H1 (cell line): ENCODE results near the gene CASS4. TPM values are rescaled to one million over a fixed set of nuclear protein-coding genes. Genes with fewer than 3 reads are reported as not detected.

Source experiments
- CTCF ChIA-PET: fragments of 300-600 bp; sonication (Branson Sonifier 250); formaldehyde crosslinking; loops from one replicate; lab custom pipeline; 2021; ENCODE audit not compliant: partially characterized antibody; lab: Charles Lee
- POLR2A ChIA-PET: fragments of 300-600 bp; sonication (Branson Sonifier 250); formaldehyde crosslinking; loops from one replicate; lab custom pipeline; 2021; ENCODE audit warnings: inconsistent platforms; ENCODE audit not compliant: partially characterized antibody; lab: Charles Lee
- DNase-seq, 2 experiments: peaks; one replicate each; pipeline versions ENCODE4 v3.0.0 to v3.0.0-alpha.2; 2010 to 2022; ENCODE audit warnings: low spot score in 2 of 2, low read depth in 1 of 2, mixed read lengths in 1 of 2
- FAIRE-seq: peaks from 2 replicates; lab custom pipeline; 2011; peaks lifted over from hg19 to GRCh38; lab: Jason Lieb, UNC
- H2AFZ ChIP-seq: 2 replicates; pipeline ENCODE4 v1.8.1; 2012; ENCODE audit warnings: low read length, inconsistent platforms
- H2AK5ac ChIP-seq: 2 replicates; pipeline ENCODE4 v1.6.1; 2013; ENCODE audit warnings: low read depth, low read length
- H2BK120ac ChIP-seq: replicated peaks from 2 replicates; pipeline ENCODE3; 2013; ENCODE audit warnings: low read depth, low read length, inconsistent platforms
- H2BK12ac ChIP-seq: 2 replicates; pipeline ENCODE4 v1.6.1; 2013; ENCODE audit warnings: low read depth, low read length
- H2BK15ac ChIP-seq: 2 replicates; pipeline ENCODE4 v1.6.1; 2013; ENCODE audit warnings: low read length
- H2BK20ac ChIP-seq: 2 replicates; pipeline ENCODE4 v1.6.1; 2013; ENCODE audit warnings: low read length
- H2BK5ac ChIP-seq: 2 replicates; pipeline ENCODE4 v1.6.1; 2013; ENCODE audit warnings: low read depth, low read length
- H3K14ac ChIP-seq: 2 replicates; pipeline ENCODE4 v1.6.1; 2013; ENCODE audit warnings: inconsistent platforms; ENCODE audit not compliant: insufficient read length
- H3K18ac ChIP-seq: 2 replicates; pipeline ENCODE4 v1.6.1; 2013; ENCODE audit warnings: low read length; ENCODE audit errors: extremely low read depth
- H3K23ac ChIP-seq: 2 replicates; pipeline ENCODE4 v1.6.1; 2013; ENCODE audit warnings: inconsistent platforms; ENCODE audit not compliant: insufficient read length
- H3K23me2 ChIP-seq: 2 replicates; pipeline ENCODE4 v1.6.1; 2013; ENCODE audit warnings: low read depth, low read length
- H3K27ac ChIP-seq: 2 replicates; pipeline ENCODE4 v1.6.1; 2011; ENCODE audit warnings: low read depth, low read length, inconsistent platforms
- H3K27me3 ChIP-seq, 4 experiments: replicated peaks in 1 of 4; 1 replicate in 1 of 4; 2 replicates in 3 of 4; pipeline versions ENCODE4 v1.6.1 to v1.8.1; 2011 to 2013; ENCODE audit warnings: low read length in 3 of 4, mild to moderate bottlenecking in 3 of 4, inconsistent platforms in 2 of 4, mixed read lengths in 2 of 4, moderate library complexity in 1 of 4; ENCODE audit not compliant: control insufficient read depth in 3 of 4, insufficient read depth in 3 of 4; ENCODE audit errors: extremely low read depth in 1 of 4
- H3K36me3 ChIP-seq, 4 experiments: 2 replicates each; pipeline versions ENCODE4 v1.6.1 to v1.8.1; 2011 to 2013; ENCODE audit warnings: mild to moderate bottlenecking in 4 of 4, low read length in 3 of 4, moderate library complexity in 2 of 4, control low read depth in 1 of 4, inconsistent platforms in 1 of 4; ENCODE audit not compliant: insufficient read depth in 4 of 4, control insufficient read depth in 2 of 4
- H3K4ac ChIP-seq: replicated peaks from 2 replicates; pipeline ENCODE3; 2013; ENCODE audit warnings: low read length, low read depth, mixed read lengths, inconsistent platforms; ENCODE audit not compliant: insufficient read length
- H3K4me1 ChIP-seq, 4 experiments: replicated peaks in 1 of 4; 1 replicate in 1 of 4; 2 replicates in 3 of 4; pipeline versions ENCODE4 v1.6.1 to v1.8.1; 2011 to 2013; ENCODE audit warnings: low read length in 3 of 4, inconsistent platforms in 2 of 4, mixed read lengths in 1 of 4; ENCODE audit not compliant: insufficient read depth in 4 of 4, control insufficient read depth in 3 of 4
- H3K4me2 ChIP-seq, 2 experiments: 2 replicates each; pipeline versions ENCODE4 v1.6.1 to v1.8.1; 2011 to 2013; ENCODE audit warnings: low read depth in 2 of 2, low read length in 2 of 2, control low read depth in 1 of 2, inconsistent platforms in 1 of 2, mild to moderate bottlenecking in 1 of 2; ENCODE audit not compliant: insufficient read depth in 1 of 2
- H3K4me3 ChIP-seq, 4 experiments: fragments of 200-600, 300-600 bp in 1 of 4; sonication (generic), shearing (Covaris generic), sonication (Bioruptor Twin) in 1 of 4; 2 replicates each; pipeline versions ENCODE4 v1.5.1 to v1.8.1; 2011 to 2016; ENCODE audit warnings: low read length in 4 of 4, low read depth in 3 of 4, control low read depth in 2 of 4, inconsistent platforms in 2 of 4, mild to moderate bottlenecking in 2 of 4, mixed read lengths in 1 of 4, moderate library complexity in 1 of 4; ENCODE audit not compliant: insufficient read depth in 2 of 4; ENCODE audit errors: extremely low read depth in 1 of 4
- H3K56ac ChIP-seq: replicated peaks from 2 replicates; pipeline ENCODE3; 2013; ENCODE audit warnings: low read depth, mild to moderate bottlenecking, mixed read lengths, low read length, inconsistent platforms; ENCODE audit not compliant: insufficient read length
- H3K79me1 ChIP-seq: 2 replicates; pipeline ENCODE4 v1.6.1; 2013; ENCODE audit warnings: low read depth, low read length, control low read depth
- H3K79me2 ChIP-seq, 2 experiments: 2 replicates each; pipeline versions ENCODE4 v1.6.1 to v1.8.1; 2012 to 2013; ENCODE audit warnings: low read length in 2 of 2, mild to moderate bottlenecking in 2 of 2, inconsistent platforms in 1 of 2; ENCODE audit not compliant: insufficient read depth in 2 of 2, control insufficient read depth in 1 of 2
- H3K9ac ChIP-seq, 4 experiments: replicated peaks in 1 of 4; 1 replicate in 1 of 4; 2 replicates in 3 of 4; pipeline versions ENCODE4 v1.6.1 to v1.8.1; 2011 to 2013; ENCODE audit warnings: low read depth in 3 of 4, low read length in 3 of 4, control low read depth in 2 of 4, mild to moderate bottlenecking in 2 of 4, moderate library complexity in 2 of 4, inconsistent platforms in 1 of 4; ENCODE audit errors: extremely low read depth in 1 of 4
- H3K9me3 ChIP-seq, 2 experiments: 2 replicates each; pipeline versions ENCODE4 v1.6.1 to v1.8.1; 2012 to 2013; ENCODE audit warnings: mild to moderate bottlenecking in 2 of 2, moderate library complexity in 2 of 2, control low read depth in 1 of 2, inconsistent platforms in 1 of 2, low read depth in 1 of 2, low read length in 1 of 2, mixed read lengths in 1 of 2; ENCODE audit not compliant: insufficient read depth in 2 of 2
- H4K20me1 ChIP-seq, 2 experiments: replicated peaks in 1 of 2; 2 replicates each; pipeline versions ENCODE3 to v1.8.1; 2011 to 2013; ENCODE audit warnings: inconsistent platforms in 2 of 2, low read length in 2 of 2, mild to moderate bottlenecking in 1 of 2; ENCODE audit not compliant: insufficient read depth in 2 of 2, control insufficient read depth in 1 of 2
- H4K5ac ChIP-seq: 2 replicates; pipeline ENCODE4 v1.6.1; 2013; ENCODE audit warnings: low read length, low read depth, mixed read lengths, inconsistent platforms; ENCODE audit not compliant: insufficient read length
- H4K8ac ChIP-seq: 2 replicates; pipeline ENCODE4 v1.8.0; 2013; ENCODE audit warnings: mild to moderate bottlenecking, moderate library complexity, low read length, inconsistent platforms; ENCODE audit not compliant: insufficient read depth; ENCODE audit errors: extremely low read depth
- H4K91ac ChIP-seq: replicated peaks from 2 replicates; pipeline ENCODE3; 2013; ENCODE audit warnings: low read length, mixed read lengths, inconsistent platforms; ENCODE audit not compliant: insufficient read length
- ASH2L ChIP-seq: fragments of 200-600, 300-600 bp; sonication (generic); IDR thresholded peaks from one replicate; pipeline ENCODE4 v1.7.1; 2017; ENCODE audit warnings: low read length
- BRCA1 ChIP-seq: IDR thresholded peaks from 2 replicates; pipeline ENCODE4 v1.6.1; 2012; ENCODE audit warnings: low read depth, low read length, improper control_type of control experiment
- CHD2 ChIP-seq: IDR thresholded peaks from 2 replicates; pipeline ENCODE4 v1.6.1; 2012; ENCODE audit warnings: low read length, improper control_type of control experiment
- EP300 ChIP-seq, 2 experiments: IDR thresholded peaks; 1 replicate in 1 of 2; 2 replicates in 1 of 2; pipeline ENCODE4 v1.6.1; 2011 to 2012; ENCODE audit warnings: low read depth in 2 of 2, low read length in 2 of 2, mild to moderate bottlenecking in 2 of 2, borderline replicate concordance in 1 of 2, inconsistent platforms in 1 of 2, moderate library complexity in 1 of 2
- FOSL1 ChIP-seq: IDR thresholded peaks from 2 replicates; pipeline ENCODE4 v1.6.1; 2011; ENCODE audit warnings: mild to moderate bottlenecking, low read depth, low read length, moderate library complexity; ENCODE audit not compliant: insufficient read depth
- KDM4A ChIP-seq: IDR thresholded peaks from one replicate; pipeline ENCODE4 v1.7.1; 2012; ENCODE audit warnings: low read depth, mild to moderate bottlenecking, moderate library complexity, low read length, inconsistent platforms; ENCODE audit not compliant: severe bottlenecking
- NANOG ChIP-seq: IDR thresholded peaks from 2 replicates; pipeline ENCODE4 v1.6.1; 2011; ENCODE audit warnings: low read length, low read depth, mild to moderate bottlenecking, inconsistent platforms; ENCODE audit not compliant: insufficient read depth, poor library complexity, severe bottlenecking
- NRF1 ChIP-seq: IDR thresholded peaks from 2 replicates; pipeline ENCODE4 v1.6.1; 2011; ENCODE audit warnings: mild to moderate bottlenecking, low read depth, low read length, improper control_type of control experiment
- POLR2A ChIP-seq, 2 experiments: IDR thresholded peaks; 1 replicate in 1 of 2; 2 replicates in 1 of 2; pipeline ENCODE4 v1.6.1; 2011; ENCODE audit warnings: low read depth in 2 of 2, low read length in 2 of 2, mild to moderate bottlenecking in 2 of 2; ENCODE audit errors: control extremely low read depth in 1 of 2
- POU5F1 ChIP-seq: IDR thresholded peaks from 2 replicates; pipeline ENCODE4 v1.6.1; 2011; ENCODE audit warnings: low read depth, mild to moderate bottlenecking, low read length, moderate library complexity
- RBBP5 ChIP-seq: IDR thresholded peaks from 2 replicates; pipeline ENCODE4 v1.7.1; 2012; ENCODE audit warnings: low read depth, mild to moderate bottlenecking, inconsistent platforms, low read length, moderate library complexity, borderline replicate concordance
- RFX5 ChIP-seq: IDR thresholded peaks from 2 replicates; pipeline ENCODE4 v1.6.1; 2011; ENCODE audit warnings: low read depth, low read length, improper control_type of control experiment, borderline replicate concordance
- RNF2 ChIP-seq: fragments of 200-900, 300-1000 bp; sonication (generic); IDR thresholded peaks from 2 replicates; pipeline ENCODE4 v1.7.1; 2016; ENCODE audit warnings: borderline replicate concordance, low read depth, mild to moderate bottlenecking, antibody characterized with exemption, low read length; ENCODE audit not compliant: poor library complexity, severe bottlenecking; ENCODE audit errors: missing control alignments
- SIRT6 ChIP-seq: IDR thresholded peaks from one replicate; pipeline ENCODE4 v1.7.1; 2012; ENCODE audit warnings: low read length, inconsistent platforms
- TAF7 ChIP-seq: optimal IDR thresholded peaks from 2 replicates; pipeline ENCODE3; 2011; ENCODE audit warnings: low read depth, mild to moderate bottlenecking, inconsistent platforms, low read length, moderate library complexity, borderline replicate concordance
- WGBS, 2 experiments: shearing (Covaris generic) in 1 of 2; methylation state at CpG; one replicate each; pipeline versions ENCODE4 v1.1.6 to v1.1.7; 2013 to 2015; ENCODE audit warnings: low lambda C conversion rate in 2 of 2, mixed read lengths in 2 of 2, inconsistent platforms in 1 of 2, low coverage in 1 of 2, missing lambda C conversion rate in 1 of 2; ENCODE audit not compliant: insufficient replicate concordance in 2 of 2, insufficient coverage in 1 of 2, insufficient read length in 1 of 2; ENCODE audit errors: extremely low coverage in 1 of 2, missing lambda C conversion rate in 1 of 2; 5-methylcytosine and 5-hydroxymethylcytosine counted together
- polyA plus RNA-seq, 7 experiments: library from polyadenylated mRNA; depleted of rRNA in 3 of 7; stranded (reverse) in 5 of 7; unstranded in 2 of 7; fragments of >200 nt in 5 of 7; fragments of 200-250 nt in 2 of 7; gene quantifications; 1 replicate in 5 of 7; 2 replicates in 1 of 7; 4 replicates in 1 of 7; pipeline versions ENCODE4 v1.2.1 to v1.2.3, GENCODE V29; 2011 to 2013; ENCODE audit warnings: missing spikeins in 2 of 7, mixed read lengths in 2 of 7
- total RNA-seq: library from RNA; stranded (reverse); fragmentation: NEBNext Ultra II Directional; extraction: Animal tissue kit (Norgen Biotek cat#: 25700); gene quantifications from 2 replicates; pipeline ENCODE4 v1.2.1, GENCODE V29; 2021

CASS4 gene
- total and polyA plus RNA-seq, 2 of the 8 experiments (the other 6 are each of a cell fraction or from before 2014, with no cell fraction given): not detected

GRCh38 chr20:56449459-56449858 is 37.4 kb downstream of the CASS4 start:
- Histone ChIP-seq H2BK15ac (no peak overlapping the region), H2BK5ac (no peak overlapping the region), H4K91ac (no peak overlapping the region), H2AK5ac (no peak overlapping the region), H3K36me3 (no peaks in the 10 kb centered on the region), H2AFZ (no peak overlapping the region), H4K20me1 (peaks cover 2 to 3% of the 10 kb centered on the region in 2 experiments), H3K23me2 (no peaks in the 10 kb centered on the region), H3K4me2 (no peak overlapping the region), H2BK12ac (no peak overlapping the region), H4K5ac (no peak overlapping the region), H3K27ac (no peak overlapping the region), H3K56ac (no peak overlapping the region), H3K9me3 (no peaks in the 10 kb centered on the region), H2BK20ac (no peak overlapping the region), H4K8ac (no peak overlapping the region), H3K18ac (no peak overlapping the region), H3K23ac (no peak overlapping the region), H3K27me3 (no peaks in the 10 kb centered on the region; a peak in 2 of 7 replicates), H3K4me1 (peaks cover 0 to 5% (median 4%) of the 10 kb centered on the region in 4 experiments; a peak in 5 of 7 replicates), H3K9ac (no peak overlapping the region), H3K79me1 (no peaks in the 10 kb centered on the region), H3K79me2 (no peaks in the 10 kb centered on the region), H3K4me3 (no peak overlapping the region), H3K14ac (no peak overlapping the region), H3K4ac (no peak overlapping the region), H2BK120ac (no peak overlapping the region)
- FAIRE-seq: no peak
- CTCF ChIA-PET: no interaction called here
- no peak for DNase-seq
- POLR2A ChIA-PET: no interaction called here
- 90% methylated on average over 5 of the region's 5 CpGs; no CpG with 5 or more reads in 1 of the 2 experiments for WGBS, 2 experiments
- TF ChIP-seq CHD2 (no peak), RNF2 (no peak), POLR2A (IDR thresholded peaks at IDR 0.05; ENCODE audit: control extremely low read depth in 1 of 2, low read depth in 2 of 2, low read length in 2 of 2) (no peak), RBBP5 (no peak), ASH2L (no peak), RFX5 (no peak), KDM4A (no peak), SIRT6 (no peak), POU5F1 (no peak), NANOG (no peak), BRCA1 (no peak), EP300 (IDR thresholded peaks at IDR 0.05; ENCODE audit: borderline replicate concordance in 1 of 2, low read depth in 2 of 2, low read length in 2 of 2) (no peak), NRF1 (no peak), TAF7 (no peak), FOSL1 (no peak)
